WTC11 (cell line): ENCODE measurements around the gene WDR90. TPM values are rescaled to one million over a fixed set of nuclear protein-coding genes. Genes with fewer than 3 reads are reported as not detected.
A peak's percentile ranks its signal among the peaks of the same experiment; 100 is the strongest.

Experiments
- ATAC-seq: fragments of 200-7000 bp; cut with Tn5 transposase; 2 replicates; pipeline ENCODE4 v1.10.0; 2021; ENCODE audit warnings: mild to moderate bottlenecking, moderate library complexity
- CTCF ChIA-PET: fragments of 300-600 bp; sonication (Branson Sonifier 250); formaldehyde crosslinking; loops from one replicate; lab custom pipeline; 2021; ENCODE audit warnings: antibody characterized with exemption; lab: Charles Lee
- POLR2A ChIA-PET: fragments of 350-600 bp; sonication (Branson Sonifier 250); formaldehyde crosslinking; loops from one replicate; lab custom pipeline; 2021; ENCODE audit warnings: antibody characterized with exemption; lab: Charles Lee
- DNase-seq: peaks from one replicate; pipeline ENCODE4 v3.0.0; 2021; ENCODE audit warnings: low spot score
- H3K27ac Mint-ChIP-seq: 2 replicates; pipeline ENCODE4 v1.8.0; 2021; ENCODE audit warnings: mixed read lengths
- H3K27me3 Mint-ChIP-seq: 2 replicates; pipeline ENCODE4 v1.8.0; 2021; ENCODE audit warnings: low read depth, mild to moderate bottlenecking, moderate library complexity, mixed read lengths
- H3K36me3 Mint-ChIP-seq: 2 replicates; pipeline ENCODE4 v1.8.0; 2021; ENCODE audit warnings: mixed read lengths
- H3K4me1 Mint-ChIP-seq: 2 replicates; pipeline ENCODE4 v1.8.0; 2022; ENCODE audit warnings: mixed read lengths
- H3K4me3 Mint-ChIP-seq: 2 replicates; pipeline ENCODE4 v1.8.0; 2021; ENCODE audit warnings: mild to moderate bottlenecking, moderate library complexity, mixed read lengths
- H3K9me3 Mint-ChIP-seq: 2 replicates; pipeline ENCODE4 v1.8.0; 2021; ENCODE audit warnings: mixed read lengths
- ATF3 ChIP-seq: sonication (generic); formaldehyde crosslinking; conservative IDR thresholded peaks from 2 replicates; pipeline ENCODE4 v1.8.1; 2022; ENCODE audit warnings: mild to moderate bottlenecking, missing genetic modification reagents
- E2F1 ChIP-seq: sonication (generic); formaldehyde crosslinking; IDR thresholded peaks from 2 replicates; pipeline ENCODE4 v1.8.0; 2022; ENCODE audit warnings: mild to moderate bottlenecking, missing genetic modification reagents
- EMX1 ChIP-seq: fragments of 250-450 bp; sonication (Bioruptor Pico); IDR thresholded peaks from 2 replicates; pipeline ENCODE4 v1.8.0; 2021; ENCODE audit warnings: mild to moderate bottlenecking
- GRHL2 ChIP-seq: fragments of 250-450 bp; sonication (Bioruptor Pico); IDR thresholded peaks from 2 replicates; pipeline ENCODE4 v1.8.0; 2022; ENCODE audit warnings: mild to moderate bottlenecking, moderate library complexity; ENCODE audit not compliant: insufficient replicate concordance, severe bottlenecking
- HMGA2 ChIP-seq: fragments of 250-450 bp; sonication (Bioruptor Pico); IDR thresholded peaks from 2 replicates; pipeline ENCODE4 v1.4.0; 2021; ENCODE audit warnings: mild to moderate bottlenecking, moderate library complexity
- JUN ChIP-seq: sonication (generic); formaldehyde crosslinking; IDR thresholded peaks from 2 replicates; pipeline ENCODE4 v1.8.0; 2023; ENCODE audit warnings: mild to moderate bottlenecking, missing genetic modification reagents
- MXD4 ChIP-seq: fragments of 250-450 bp; sonication (Bioruptor Pico); IDR thresholded peaks from 2 replicates; pipeline ENCODE4 v1.8.0; 2021; ENCODE audit warnings: mild to moderate bottlenecking, moderate library complexity, borderline replicate concordance
- MYBL2 ChIP-seq: sonication (generic); formaldehyde crosslinking; IDR thresholded peaks from 2 replicates; pipeline ENCODE4 v1.8.1; 2023; ENCODE audit warnings: mild to moderate bottlenecking, moderate library complexity, missing genetic modification reagents
- RELA ChIP-seq: sonication (generic); formaldehyde crosslinking; IDR thresholded peaks from 2 replicates; pipeline ENCODE4 v1.8.1; 2022; ENCODE audit warnings: missing genetic modification reagents, mild to moderate bottlenecking, borderline replicate concordance
- RORB ChIP-seq: fragments of 250-450 bp; sonication (Bioruptor Pico); IDR thresholded peaks from 2 replicates; pipeline ENCODE4 v1.9.0; 2021; ENCODE audit warnings: mild to moderate bottlenecking
- SP1 ChIP-seq: sonication (generic); formaldehyde crosslinking; conservative IDR thresholded peaks from 2 replicates; pipeline ENCODE4 v1.8.1; 2022; ENCODE audit warnings: missing genetic modification reagents
- ZBTB43 ChIP-seq: sonication (generic); formaldehyde crosslinking; IDR thresholded peaks from 2 replicates; pipeline ENCODE4 v1.8.1; 2023; ENCODE audit warnings: mild to moderate bottlenecking, missing genetic modification reagents
- ZNF121 ChIP-seq: sonication (generic); formaldehyde crosslinking; IDR thresholded peaks from 2 replicates; pipeline ENCODE4 v1.8.0; 2023; ENCODE audit warnings: missing genetic modification reagents
- ZNF423 ChIP-seq: fragments of 250-450 bp; sonication (Bioruptor Pico); IDR thresholded peaks from 2 replicates; pipeline ENCODE4 v2.1.2; 2022; ENCODE audit warnings: mild to moderate bottlenecking, moderate library complexity
- ZNF425 ChIP-seq: fragments of 250-450 bp; sonication (Bioruptor Pico); conservative IDR thresholded peaks from 2 replicates; pipeline ENCODE4 v1.9.0; 2021; ENCODE audit warnings: mild to moderate bottlenecking
- ZSCAN18 ChIP-seq: fragments of 250-450 bp; sonication (Bioruptor Pico); IDR thresholded peaks from 2 replicates; pipeline ENCODE4 v2.1.2; 2022; ENCODE audit warnings: mild to moderate bottlenecking, moderate library complexity
- total RNA-seq: library from RNA; stranded (reverse); gene quantifications from 3 replicates; pipeline ENCODE4 v1.2.3, GENCODE V29; 2021
- TF ChIP-seq, protein P1 (sequence below): fragments of 250-450 bp; sonication (Bioruptor Pico); IDR thresholded peaks from 2 replicates; pipeline ENCODE4 v1.8.0; 2021; ENCODE audit warnings: mild to moderate bottlenecking
- TF ChIP-seq, protein P2 (sequence below): sonication (generic); formaldehyde crosslinking; IDR thresholded peaks from 2 replicates; pipeline ENCODE4 v1.8.1; 2022; ENCODE audit warnings: mild to moderate bottlenecking, missing genetic modification reagents, moderate library complexity, borderline replicate concordance
- TF ChIP-seq, protein P3 (sequence below): sonication (generic); formaldehyde crosslinking; IDR thresholded peaks from 2 replicates; pipeline ENCODE4 v1.8.1; 2023; ENCODE audit warnings: mild to moderate bottlenecking, missing genetic modification reagents, moderate library complexity

Gene WDR90
- total RNA-seq, 1 experiment from 2014 or later, result 75.8 TPM

- TF ChIP-seq ZNF425 (CRISPR knock-in tag), result no peak
Observed at GRCh38 chr16:694863-695354, 45.7 kb downstream of the WDR90 start (continued).

DNA sequence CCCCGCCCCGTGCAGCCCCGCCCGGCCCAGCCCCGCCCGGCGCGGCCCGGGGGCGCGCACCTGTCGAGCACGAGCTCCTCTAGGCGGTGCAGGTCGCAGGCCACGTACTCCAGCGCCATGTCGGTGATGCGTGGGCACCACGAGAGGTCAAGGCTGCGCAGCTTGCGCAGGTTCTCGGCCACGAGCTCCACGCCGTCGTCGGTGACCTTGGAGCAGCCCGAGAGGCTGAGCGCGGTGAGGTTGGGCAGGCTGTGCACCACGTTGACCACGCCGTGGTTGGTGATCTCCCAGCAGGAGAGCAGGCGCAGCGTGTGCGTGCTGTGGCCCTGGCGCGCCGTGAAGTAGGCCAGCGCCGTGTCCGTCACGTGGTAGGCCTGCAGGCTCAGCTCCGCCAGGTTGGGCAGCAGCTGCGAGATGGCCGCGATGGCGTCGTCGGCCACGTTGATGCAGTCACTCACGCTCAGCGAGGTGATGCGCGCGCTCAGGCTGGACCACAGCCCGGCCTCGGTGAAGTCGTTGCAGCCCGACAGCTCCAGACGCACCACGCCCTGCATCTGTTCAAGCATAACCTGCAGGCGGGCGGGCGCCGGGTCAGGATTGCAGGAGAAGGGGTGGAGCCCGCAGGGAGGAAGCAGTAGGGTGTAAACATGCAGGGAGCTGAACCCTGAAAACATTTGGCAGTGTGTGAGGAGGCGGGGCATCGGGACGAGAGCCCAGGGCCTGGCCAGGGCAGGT is 46.4 kb downstream of the WDR90 start:
- DNase-seq (peak; percentile 68), ATAC-seq (peak; percentile 18)
- Mint-ChIP-seq H3K4me1 (peaks cover 4% of the 10 kb centered on the region; the same call in 1 of the 2 replicates), H3K27me3 (peaks cover 80% of the 10 kb centered on the region), H3K4me3 (peak overlapping the region; percentile 74), H3K9me3 (no peaks in the 10 kb centered on the region), H3K36me3 (no peaks in the 10 kb centered on the region), H3K27ac (no peak overlapping the region)
- POLR2A ChIA-PET, result interaction anchor here (1.0 to 2.0 kb wide), 6 partner anchors 9 to 93 kb away, joined by 3 to 6 read pairs (median 4); partner anchors contain the start of genes CHTF18, JMJD8, RPUSD1 and STUB1
- CTCF ChIA-PET, result interaction anchor here (1.0 to 2.5 kb wide), 19 partner anchors 9 to 208 kb away, joined by 3 to 12 read pairs (median 5); partner anchors contain the start of genes CHTF18, CIAO3, JMJD8 and METRN
- TF ChIP-seq RELA (no peak), GRHL2 (CRISPR knock-in tag) (no peak), ZBTB43 (CRISPR knock-in tag) (peak; percentile 82; the same call in 1 of the 2 replicates), SP1 (peak; percentile 60), JUN (CRISPR knock-in tag) (no peak; the same call in 1 of the 2 replicates), ZNF423 (CRISPR knock-in tag) (no peak), RORB (CRISPR knock-in tag) (no peak), ZNF121 (CRISPR knock-in tag) (no peak), HMGA2 (CRISPR knock-in tag) (no peak), MYBL2 (peak; percentile 86), MXD4 (CRISPR knock-in tag) (no peak), ZNF425 (CRISPR knock-in tag) (no peak), E2F1 (CRISPR knock-in tag) (peak; percentile 77; the same call in 1 of the 2 replicates), ZSCAN18 (CRISPR knock-in tag) (no peak), EMX1 (CRISPR knock-in tag) (no peak), ATF3 (CRISPR knock-in tag) (0 out of 2 replicates have a peak, but pooled peaks have one; percentile 48)
- TF ChIP-seq, protein P1, sequence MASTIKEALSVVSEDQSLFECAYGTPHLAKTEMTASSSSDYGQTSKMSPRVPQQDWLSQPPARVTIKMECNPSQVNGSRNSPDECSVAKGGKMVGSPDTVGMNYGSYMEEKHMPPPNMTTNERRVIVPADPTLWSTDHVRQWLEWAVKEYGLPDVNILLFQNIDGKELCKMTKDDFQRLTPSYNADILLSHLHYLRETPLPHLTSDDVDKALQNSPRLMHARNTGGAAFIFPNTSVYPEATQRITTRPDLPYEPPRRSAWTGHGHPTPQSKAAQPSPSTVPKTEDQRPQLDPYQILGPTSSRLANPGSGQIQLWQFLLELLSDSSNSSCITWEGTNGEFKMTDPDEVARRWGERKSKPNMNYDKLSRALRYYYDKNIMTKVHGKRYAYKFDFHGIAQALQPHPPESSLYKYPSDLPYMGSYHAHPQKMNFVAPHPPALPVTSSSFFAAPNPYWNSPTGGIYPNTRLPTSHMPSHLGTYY (CRISPR knock-in tag), result no peak
- TF ChIP-seq, protein P2, sequence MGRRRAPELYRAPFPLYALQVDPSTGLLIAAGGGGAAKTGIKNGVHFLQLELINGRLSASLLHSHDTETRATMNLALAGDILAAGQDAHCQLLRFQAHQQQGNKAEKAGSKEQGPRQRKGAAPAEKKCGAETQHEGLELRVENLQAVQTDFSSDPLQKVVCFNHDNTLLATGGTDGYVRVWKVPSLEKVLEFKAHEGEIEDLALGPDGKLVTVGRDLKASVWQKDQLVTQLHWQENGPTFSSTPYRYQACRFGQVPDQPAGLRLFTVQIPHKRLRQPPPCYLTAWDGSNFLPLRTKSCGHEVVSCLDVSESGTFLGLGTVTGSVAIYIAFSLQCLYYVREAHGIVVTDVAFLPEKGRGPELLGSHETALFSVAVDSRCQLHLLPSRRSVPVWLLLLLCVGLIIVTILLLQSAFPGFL, result no peak
- TF ChIP-seq, protein P3, sequence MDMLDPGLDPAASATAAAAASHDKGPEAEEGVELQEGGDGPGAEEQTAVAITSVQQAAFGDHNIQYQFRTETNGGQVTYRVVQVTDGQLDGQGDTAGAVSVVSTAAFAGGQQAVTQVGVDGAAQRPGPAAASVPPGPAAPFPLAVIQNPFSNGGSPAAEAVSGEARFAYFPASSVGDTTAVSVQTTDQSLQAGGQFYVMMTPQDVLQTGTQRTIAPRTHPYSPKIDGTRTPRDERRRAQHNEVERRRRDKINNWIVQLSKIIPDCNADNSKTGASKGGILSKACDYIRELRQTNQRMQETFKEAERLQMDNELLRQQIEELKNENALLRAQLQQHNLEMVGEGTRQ, result peak; percentile 86
